ENCODE measurements around the gene KIR2DL1. TPM values are rescaled to one million over a fixed set of nuclear protein-coding genes. Genes with fewer than 3 reads are reported as not detected.
A peak's percentile ranks its signal among the peaks of the same experiment; 100 is the strongest.
"Not testable (repeated sequence)": the region's sequence is repeated elsewhere in the genome, so short reads cannot be mapped to it uniquely, and the experiment has no call there.

KIR2DL1 gene
- total RNA-seq, 2 experiments from 2014 or later, result not detected

- ATAC-seq (ENCODE audit: low read depth); H3K36me3 Mint-ChIP-seq; H3K4me3 Mint-ChIP-seq; POLR2A ChIA-PET; DNase-seq; H3K27ac Mint-ChIP-seq; H3K4me1 Mint-ChIP-seq; H3K9me3 Mint-ChIP-seq: not testable (repeated sequence)
- H3K27me3 Mint-ChIP-seq, result peaks cover 16% of the 10 kb centered on the region
These were observed 13.3 kb downstream of the KIR2DL1 start for GRCh38 chr19:54782916-54783315.

GRCh38 chr19:54786091-54786723, 16.6 kb downstream of the KIR2DL1 start:
- H3K27ac Mint-ChIP-seq, H3K27me3 Mint-ChIP-seq, POLR2A ChIA-PET: not testable (repeated sequence)

GRCh38 chr19:54788154-54788553, 18.6 kb downstream of the KIR2DL1 start:
- H3K4me1 Mint-ChIP-seq; ATAC-seq (ENCODE audit: low read depth); POLR2A ChIA-PET; H3K4me3 Mint-ChIP-seq; H3K36me3 Mint-ChIP-seq; H3K9me3 Mint-ChIP-seq; DNase-seq; H3K27me3 Mint-ChIP-seq; H3K27ac Mint-ChIP-seq: not testable (repeated sequence)

More at GRCh38 chr19:54786091-54786723, 16.6 kb downstream of the KIR2DL1 start:
- H3K9me3 Mint-ChIP-seq; H3K4me3 Mint-ChIP-seq; H3K4me1 Mint-ChIP-seq; H3K36me3 Mint-ChIP-seq; ATAC-seq (ENCODE audit: low read depth); DNase-seq: not testable (repeated sequence)

DNA sequence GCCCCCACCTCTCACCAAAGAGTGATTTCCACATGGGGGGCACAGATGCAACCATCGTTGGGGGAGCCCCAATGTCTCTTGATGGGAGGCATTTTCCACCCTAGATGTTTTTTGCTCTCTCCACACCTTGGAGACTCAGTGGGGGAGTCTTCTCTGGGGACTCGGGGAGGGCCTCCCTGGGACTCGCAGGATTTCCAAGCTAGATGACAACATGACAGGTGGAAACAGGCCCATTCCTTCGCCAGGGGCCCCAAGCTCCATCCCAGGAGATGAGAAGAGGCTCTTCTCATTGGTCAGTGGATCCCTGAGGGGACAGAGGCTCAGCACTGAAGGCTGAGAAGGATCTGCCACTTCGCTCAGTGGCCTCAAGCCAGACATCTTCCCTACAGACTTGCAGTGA, 21.1 kb downstream of the KIR2DL1 start:
- no peak overlapping the region for H3K27ac Mint-ChIP-seq
- no peak overlapping the region for H3K4me3 Mint-ChIP-seq
- H3K36me3 Mint-ChIP-seq, result no peaks in the 10 kb centered on the region

DNA sequence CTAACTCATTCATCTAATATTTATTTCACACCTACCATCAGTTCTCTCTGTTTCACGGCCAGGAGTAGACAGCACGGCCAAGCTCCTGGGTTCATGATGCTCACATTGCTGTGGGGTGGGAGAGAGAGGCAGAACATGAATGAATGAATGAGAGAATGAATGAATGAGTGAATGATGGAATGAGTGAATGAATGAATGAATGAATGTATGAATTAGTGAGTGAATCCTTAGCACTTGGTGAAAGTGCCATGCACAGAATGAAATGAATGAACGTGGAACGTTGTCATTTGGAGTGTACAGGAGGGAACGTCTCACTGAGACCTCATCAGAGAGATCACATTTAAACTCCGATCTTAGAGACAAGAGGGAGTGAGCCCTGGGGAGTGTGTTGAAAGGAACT, 21.9 kb downstream of the KIR2DL1 start:
- Mint-ChIP-seq H3K36me3 (no peaks in the 10 kb centered on the region), H3K27ac (no peak overlapping the region), H3K9me3 (no peaks in the 10 kb centered on the region), H3K4me3 (no peak overlapping the region), H3K4me1 (peaks cover 14% of the 10 kb centered on the region), H3K27me3 (peaks cover 9% of the 10 kb centered on the region)
- no peak for ATAC-seq (ENCODE audit: low read depth)
- POLR2A ChIA-PET, result no interaction called here
- DNase-seq, result no peak

More for the DNA sequence above, 21.1 kb downstream of the KIR2DL1 start:
- peaks cover 14% of the 10 kb centered on the region for H3K4me1 Mint-ChIP-seq
- H3K27me3 Mint-ChIP-seq, result peaks cover 9% of the 10 kb centered on the region
- no peak for ATAC-seq (ENCODE audit: low read depth)
- POLR2A ChIA-PET, result no interaction called here
- no peak for DNase-seq
- H3K9me3 Mint-ChIP-seq, result no peaks in the 10 kb centered on the region

DNA sequence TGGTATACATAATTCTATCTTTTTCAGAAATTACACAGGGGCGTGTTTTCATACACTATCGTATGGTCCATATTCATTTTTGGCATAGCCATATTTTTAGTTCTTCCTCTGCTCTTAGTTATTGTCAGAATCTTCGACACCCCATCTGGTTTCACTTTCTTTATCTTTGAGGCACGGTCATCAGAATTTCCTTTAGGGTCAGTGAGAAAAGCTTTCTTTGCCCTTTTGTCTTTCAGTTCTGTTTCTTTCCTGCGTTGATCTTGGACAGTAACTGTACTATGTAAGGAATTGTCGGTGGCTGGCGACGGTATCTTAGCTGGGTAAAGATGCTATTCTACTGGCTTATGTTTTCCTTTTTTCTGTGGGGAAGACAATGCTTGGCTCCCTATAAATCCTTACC, 23.2 kb downstream of the KIR2DL1 start:
- POLR2A ChIA-PET, result no interaction called here
- H3K27me3 Mint-ChIP-seq, result peaks cover 9% of the 10 kb centered on the region
- no peak for DNase-seq
- no peaks in the 10 kb centered on the region for H3K9me3 Mint-ChIP-seq
- no peaks in the 10 kb centered on the region for H3K36me3 Mint-ChIP-seq
- H3K4me3 Mint-ChIP-seq, result peak overlapping the region; percentile 83
- peaks cover 14% of the 10 kb centered on the region for H3K4me1 Mint-ChIP-seq
- peak overlapping the region; percentile 27 for H3K27ac Mint-ChIP-seq
- peak; percentile 56 for ATAC-seq (ENCODE audit: low read depth)

GRCh38 chr19:54795758-54796157, 26.2 kb downstream of the KIR2DL1 start:
- no peaks in the 10 kb centered on the region for H3K9me3 Mint-ChIP-seq
- POLR2A ChIA-PET, result no interaction called here
- H3K4me1 Mint-ChIP-seq, result peaks cover 13% of the 10 kb centered on the region
- no peak overlapping the region for H3K27ac Mint-ChIP-seq
- DNase-seq, result no peak
- no peak for ATAC-seq (ENCODE audit: low read depth)
- peaks cover 17% of the 10 kb centered on the region for H3K27me3 Mint-ChIP-seq
- H3K36me3 Mint-ChIP-seq, result no peaks in the 10 kb centered on the region
- no peak overlapping the region for H3K4me3 Mint-ChIP-seq

DNA sequence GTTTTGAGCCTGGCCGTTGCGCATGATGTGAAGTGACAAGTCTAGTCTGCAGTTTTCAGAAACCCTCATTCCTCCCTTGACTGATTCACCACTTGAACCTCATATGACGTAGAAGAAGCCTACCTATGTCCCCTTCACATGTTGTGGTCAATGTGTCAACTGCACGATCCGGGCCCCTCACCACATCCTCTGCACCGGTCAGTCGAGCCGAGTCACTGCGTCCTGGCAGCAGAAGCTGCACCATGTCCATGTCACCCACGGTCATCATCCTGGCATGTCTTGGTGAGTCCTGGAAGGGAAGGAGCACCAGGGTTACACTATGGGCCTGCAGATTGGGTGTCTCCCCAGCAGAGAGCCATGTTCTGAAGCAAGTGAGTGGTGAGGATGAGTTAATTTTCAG, 33.8 kb downstream of the KIR2DL1 start, which contains the start of gene KIR2DL4:
KIR2DL4 (plus strand) TSS at position 201 of the 400 bp plus-strand sequence; CDS start at position 243, 42 bp downstream.
- ATAC-seq (ENCODE audit: low read depth), result no peak
- no peak within 1 kb of the TSS for H3K27ac Mint-ChIP-seq
- peaks cover 12% of the 10 kb centered on the region for H3K27me3 Mint-ChIP-seq
- peaks cover 2% of the 10 kb centered on the region for H3K9me3 Mint-ChIP-seq
- POLR2A ChIA-PET, result no interaction called here
- no peaks in the 10 kb centered on the region for H3K36me3 Mint-ChIP-seq
- DNase-seq, result no peak
- no peaks in the 10 kb centered on the region for H3K4me1 Mint-ChIP-seq
- H3K4me3 Mint-ChIP-seq, result no peak within 1 kb of the TSS

GRCh38 chr19:54804101-54804500, 34.5 kb downstream of the KIR2DL1 start:
- Mint-ChIP-seq H3K27me3 (peaks cover 6% of the 10 kb centered on the region), H3K4me1 (no peaks in the 10 kb centered on the region), H3K36me3 (no peaks in the 10 kb centered on the region), H3K27ac (no peak overlapping the region), H3K4me3 (no peak overlapping the region), H3K9me3 (peaks cover 2% of the 10 kb centered on the region)
- ATAC-seq (ENCODE audit: low read depth), result no peak
- no peak for DNase-seq
- POLR2A ChIA-PET, result no interaction called here

GRCh38 chr19:54804571-54804970, 35.0 kb downstream of the KIR2DL1 start:
- peaks cover 3% of the 10 kb centered on the region for H3K9me3 Mint-ChIP-seq
- H3K4me1 Mint-ChIP-seq, result no peaks in the 10 kb centered on the region
- DNase-seq, result no peak
- no peak for ATAC-seq (ENCODE audit: low read depth)
- no peaks in the 10 kb centered on the region for H3K36me3 Mint-ChIP-seq
- H3K27me3 Mint-ChIP-seq, result peaks cover 8% of the 10 kb centered on the region
- POLR2A ChIA-PET, result no interaction called here
- no peak overlapping the region for H3K27ac Mint-ChIP-seq
- no peak overlapping the region for H3K4me3 Mint-ChIP-seq

GRCh38 chr19:54805665-54806515, 36.3 kb downstream of the KIR2DL1 start:
- H3K4me3 Mint-ChIP-seq, result no peak overlapping the region
- peaks cover 4% of the 10 kb centered on the region for H3K9me3 Mint-ChIP-seq
- H3K27me3 Mint-ChIP-seq, result peaks cover 9% of the 10 kb centered on the region
- DNase-seq (no peak), ATAC-seq (ENCODE audit: low read depth) (no peak)
- no peak overlapping the region for H3K27ac Mint-ChIP-seq
- H3K36me3 Mint-ChIP-seq, result no peaks in the 10 kb centered on the region
- H3K4me1 Mint-ChIP-seq, result no peaks in the 10 kb centered on the region
- POLR2A ChIA-PET, result no interaction called here

DNA sequence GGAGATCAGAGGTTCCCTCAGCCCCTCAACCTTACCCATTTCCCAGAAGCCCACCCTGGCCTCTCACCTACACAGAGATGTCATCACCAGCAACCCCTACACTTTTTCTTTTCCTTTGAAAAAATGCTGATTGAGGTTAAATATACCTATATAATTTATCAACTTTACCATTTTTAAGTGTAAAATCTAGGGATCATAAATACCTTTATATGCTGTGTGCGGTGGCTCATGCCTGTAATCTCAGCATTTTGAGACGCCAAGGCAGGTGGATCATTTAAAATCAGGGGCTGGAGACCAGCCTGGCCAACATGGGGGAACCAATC, 36.9 kb downstream of the KIR2DL1 start:
- POLR2A ChIA-PET, result no interaction called here
- Mint-ChIP-seq H3K27ac (no peak overlapping the region), H3K4me1 (no peaks in the 10 kb centered on the region), H3K4me3 (no peak overlapping the region), H3K36me3 (no peaks in the 10 kb centered on the region), H3K27me3 (peaks cover 11% of the 10 kb centered on the region), H3K9me3 (peaks cover 6% of the 10 kb centered on the region)
- DNase-seq, result no peak
- ATAC-seq (ENCODE audit: low read depth), result no peak

DNA sequence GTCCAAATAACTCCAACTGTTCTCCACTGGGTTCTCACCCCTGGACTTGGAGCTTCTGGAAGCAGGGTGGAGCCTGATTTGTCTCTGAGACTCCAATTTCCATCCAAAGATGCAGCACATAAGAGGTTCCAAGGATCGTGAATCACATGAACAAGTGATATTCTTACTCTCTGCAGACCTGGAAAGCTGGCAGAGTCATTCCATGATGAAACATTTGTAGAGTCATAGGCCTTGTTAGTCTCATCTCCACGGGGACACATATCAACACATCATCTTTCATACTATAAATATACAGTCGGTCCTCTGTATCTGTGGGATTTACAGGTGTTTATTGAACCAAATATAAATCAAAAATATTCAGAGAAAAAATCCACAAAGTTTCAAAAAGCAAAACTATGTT, 45.0 kb downstream of the KIR2DL1 start:
- not testable (repeated sequence) for H3K27ac Mint-ChIP-seq

DNA sequence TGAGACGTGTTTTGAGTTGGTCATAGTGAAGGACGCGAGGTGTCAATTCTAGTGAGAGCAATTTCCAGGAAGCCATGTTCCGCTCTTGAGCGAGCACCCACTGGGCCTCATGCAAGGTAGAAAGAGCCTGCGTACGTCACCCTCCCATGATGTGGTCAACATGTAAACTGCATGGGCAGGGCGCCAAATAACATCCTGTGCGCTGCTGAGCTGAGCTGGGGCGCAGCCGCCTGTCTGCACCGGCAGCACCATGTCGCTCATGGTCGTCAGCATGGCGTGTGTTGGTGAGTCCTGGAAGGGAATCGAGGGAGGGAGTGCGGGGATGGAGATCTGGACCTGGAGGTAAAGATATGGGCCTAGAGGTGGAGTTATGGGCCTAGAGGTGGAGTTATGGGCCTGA, 46.7 kb downstream of the KIR2DL1 start, which contains the start of gene KIR3DL1:
KIR3DL1 (plus strand) TSS at position 218 of the 400 bp plus-strand sequence.
- POLR2A ChIA-PET; ATAC-seq (ENCODE audit: low read depth); H3K4me1 Mint-ChIP-seq; H3K4me3 Mint-ChIP-seq; H3K36me3 Mint-ChIP-seq; DNase-seq; H3K27ac Mint-ChIP-seq; H3K27me3 Mint-ChIP-seq; H3K9me3 Mint-ChIP-seq: not testable (repeated sequence)

More for the DNA sequence above, 45.0 kb downstream of the KIR2DL1 start:
- POLR2A ChIA-PET; H3K4me3 Mint-ChIP-seq; H3K4me1 Mint-ChIP-seq; DNase-seq; H3K27me3 Mint-ChIP-seq; H3K9me3 Mint-ChIP-seq; ATAC-seq (ENCODE audit: low read depth); H3K36me3 Mint-ChIP-seq: not testable (repeated sequence)

Measured in activated naive CD8-positive, alpha-beta T cell treated with anti-CD3 and anti-CD28 coated beads, Interleukin-2, amount 10 ng/mL, durations not matched to agents 7 days and 5 days (primary cell).